HG03575 (cell line): ENCODE data around the gene ZNF563.
"Not testable (repeated sequence)": the region's sequence is repeated elsewhere in the genome, so short reads cannot be mapped to it uniquely, and the experiment has no call there.

ENCODE experiments used
- ATAC-seq: cut with Tn5 transposase; IDR thresholded peaks from one replicate; pipeline ENCODE4 v1.9.1; 2021; ENCODE audit not compliant: unreplicated experiment, insufficient number of reproducible peaks, low FRiP score; ENCODE audit errors: extremely low read depth

The ZNF563 gene

DNA sequence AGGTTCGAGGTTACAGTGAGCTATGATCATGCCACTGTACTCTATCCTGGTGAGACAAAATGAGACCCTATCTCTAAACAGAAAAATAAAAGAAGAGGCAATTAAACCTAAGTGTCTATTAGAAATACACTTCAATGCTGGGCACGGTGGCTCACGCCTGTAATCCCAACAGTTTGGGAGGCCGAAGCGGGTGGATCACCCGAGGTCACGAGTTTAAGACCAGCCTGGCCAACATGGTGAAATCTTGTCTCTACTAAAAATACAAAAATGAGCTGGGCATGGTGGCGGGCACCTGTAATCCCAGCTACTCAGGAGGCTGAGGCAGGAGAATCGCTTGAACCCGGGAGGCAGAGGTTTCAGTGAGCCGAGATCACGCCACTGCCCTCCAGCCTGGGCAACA lies 24.5 kb downstream of the ZNF563 start:
- not testable (repeated sequence) for ATAC-seq

DNA sequence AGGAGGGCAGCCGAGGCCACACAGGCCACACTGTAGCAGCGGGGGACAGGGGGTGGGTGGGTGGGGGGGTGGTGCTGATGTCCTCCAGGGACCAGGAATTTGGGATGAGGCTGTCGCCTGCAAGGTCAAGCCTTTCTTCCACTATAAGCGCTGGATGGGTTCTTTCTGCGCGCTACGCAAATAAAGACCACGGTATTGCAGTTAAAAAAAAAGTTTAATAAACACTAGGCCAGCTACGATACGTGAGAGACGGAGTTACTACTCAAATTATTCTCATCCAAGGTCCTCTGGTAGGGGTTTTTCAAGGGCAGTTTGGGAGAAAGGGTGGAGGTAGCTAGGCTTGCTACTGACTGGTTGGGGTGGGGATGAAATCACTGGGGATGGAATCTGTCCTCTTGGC lies 38.2 kb downstream of the ZNF563 start:
- no peak for ATAC-seq

DNA sequence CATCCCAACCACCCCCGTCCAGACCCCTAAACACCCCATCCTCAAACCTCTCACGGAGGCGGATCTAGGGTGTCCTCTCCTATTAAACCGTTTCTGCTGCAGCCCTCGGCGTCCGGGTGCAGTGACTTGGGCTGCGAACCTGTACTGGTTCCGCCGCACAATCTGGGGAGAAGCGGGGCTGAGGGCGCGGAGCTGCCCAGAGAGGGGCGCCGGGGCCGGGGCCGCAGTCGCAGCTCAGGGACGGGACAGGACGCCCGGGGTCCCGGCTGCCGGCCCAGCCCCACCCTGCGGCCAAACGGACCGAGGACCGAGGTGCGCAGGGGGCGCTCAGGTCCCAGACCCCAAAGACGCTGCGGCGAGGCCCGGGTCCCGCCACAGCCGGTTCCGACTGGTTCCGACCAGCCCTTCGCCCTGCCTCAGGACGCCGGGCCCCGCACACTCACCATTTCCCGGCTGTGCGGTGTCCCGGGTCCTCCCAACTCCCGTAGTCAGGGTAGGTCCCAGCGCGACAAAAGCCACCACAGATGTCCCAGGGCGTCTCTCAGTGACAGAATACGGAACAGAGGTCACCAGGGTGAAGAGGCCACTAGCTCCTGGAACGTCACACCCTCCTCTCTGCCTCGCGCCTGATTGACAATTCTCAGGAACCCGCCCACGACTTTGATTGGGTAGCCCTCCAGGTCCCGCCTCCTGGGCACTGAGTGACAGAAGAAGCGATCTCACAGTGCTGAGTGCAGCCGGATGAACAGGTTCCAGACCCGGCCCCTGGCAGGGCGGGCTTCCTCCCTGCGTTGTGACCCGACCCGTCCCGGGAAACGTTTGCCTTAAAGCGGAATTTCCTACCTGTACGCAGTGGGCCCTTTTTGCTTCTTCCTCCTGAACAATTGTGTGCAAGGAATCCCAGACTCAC lies 38.9 kb downstream of the ZNF563 start, which contains the start of gene ZNF44:
ZNF44 (minus strand) TSS at position 635 of the 910 bp plus-strand sequence; CDS start at position 446, 189 bp downstream.
- peak; percentile 71 for ATAC-seq

DNA sequence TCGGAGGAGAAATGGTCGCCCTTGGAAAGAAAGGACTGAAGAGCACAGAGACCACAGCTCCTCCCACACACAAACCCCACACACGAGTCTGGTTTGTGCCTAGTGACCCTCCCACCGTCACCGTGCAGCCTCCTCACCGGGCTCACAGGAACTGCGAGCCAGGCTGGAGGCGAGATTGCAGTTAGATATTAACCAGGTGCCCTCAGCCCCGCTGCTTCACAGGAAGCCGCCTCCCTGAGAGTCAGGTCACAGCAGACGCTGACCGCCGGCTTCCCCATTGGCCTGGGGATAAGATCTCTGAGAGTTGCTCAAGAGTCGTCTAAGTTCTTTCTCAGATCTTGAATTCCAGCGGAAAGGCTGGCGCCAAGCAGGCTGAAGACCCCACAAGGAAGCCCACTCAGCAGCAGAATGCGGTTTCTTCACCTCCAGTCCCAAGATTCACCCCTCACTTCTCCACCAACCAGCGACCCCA lies 39.6 kb downstream of the ZNF563 start:
- no peak for ATAC-seq

DNA sequence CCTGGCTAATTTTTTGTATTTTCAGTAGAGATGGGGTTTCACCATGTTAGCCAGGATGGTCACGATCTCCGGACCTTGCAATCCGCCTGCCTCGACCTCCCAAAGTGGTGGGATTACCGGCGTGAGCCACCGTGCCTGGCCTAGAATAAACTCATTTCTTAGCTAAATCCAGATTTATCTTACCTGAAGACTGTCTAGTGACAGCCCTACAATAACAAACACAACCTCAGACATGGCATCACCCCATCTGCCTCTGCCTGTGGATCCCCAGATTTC lies 43.7 kb downstream of the ZNF563 start:
- ATAC-seq, result no peak

DNA sequence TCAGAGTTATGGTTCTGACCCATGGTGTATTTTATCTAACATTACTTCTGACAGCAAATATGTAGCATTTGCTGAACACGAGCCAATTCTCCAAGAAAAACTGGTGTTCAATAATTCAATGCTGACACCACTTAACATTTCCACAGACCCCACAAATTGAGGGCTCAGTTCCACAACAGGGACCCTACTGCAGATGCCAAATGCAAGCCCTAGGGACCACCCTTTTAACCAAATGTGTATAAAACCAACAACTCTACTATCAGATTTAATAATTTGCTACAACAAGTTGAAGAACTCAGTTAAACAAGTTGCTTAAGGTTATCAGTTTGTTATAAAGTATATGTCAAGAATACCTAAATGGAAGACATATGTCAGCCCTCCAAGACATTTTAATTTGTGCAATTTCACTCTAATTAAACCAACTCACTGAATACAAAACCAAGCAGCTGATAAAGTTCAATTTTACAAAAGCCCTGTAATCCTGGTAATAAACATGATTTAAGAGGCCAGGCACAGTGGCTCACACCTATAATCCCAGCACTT lies 45.4 kb downstream of the ZNF563 start:
- no peak for ATAC-seq

DNA sequence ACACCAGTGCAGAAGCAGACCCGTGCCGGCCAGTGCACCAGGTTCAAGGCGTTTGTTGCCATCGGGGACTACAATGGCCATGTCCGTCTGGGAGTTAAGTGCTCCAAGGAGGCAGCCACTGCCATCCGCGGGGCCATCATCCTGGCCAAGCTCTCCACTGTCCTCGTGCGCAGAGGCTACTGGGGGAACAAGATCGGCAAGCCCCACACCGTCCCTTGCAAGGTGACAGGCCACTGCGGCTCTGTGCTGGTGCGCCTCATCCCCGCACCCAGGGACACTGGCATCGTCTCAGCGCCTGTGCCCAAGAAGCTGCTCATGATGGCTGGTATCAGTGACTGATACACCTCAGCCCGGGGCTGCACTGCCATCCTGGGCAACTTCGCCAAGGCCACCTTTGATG lies 48.8 kb downstream of the ZNF563 start:
- no peak for ATAC-seq

DNA sequence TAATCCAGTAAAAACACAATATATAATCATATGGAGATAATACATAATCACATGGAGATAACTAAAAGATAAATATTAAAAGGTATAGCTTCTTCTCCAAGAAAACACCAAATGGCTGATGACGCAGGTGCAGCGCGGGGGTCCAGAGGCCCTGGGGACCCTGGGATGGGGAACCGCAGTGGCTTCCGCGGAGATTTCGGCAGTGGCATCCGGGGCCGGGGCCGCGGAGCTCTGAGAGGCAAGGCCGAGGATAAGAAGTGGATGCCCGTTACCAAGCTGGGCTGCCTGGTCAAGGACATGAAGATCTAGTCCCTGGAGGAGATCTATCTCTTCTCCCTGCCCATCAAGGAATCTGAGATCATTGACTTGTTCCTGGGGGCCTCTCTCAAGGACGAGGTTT lies 49.2 kb downstream of the ZNF563 start:
- no peak for ATAC-seq

DNA sequence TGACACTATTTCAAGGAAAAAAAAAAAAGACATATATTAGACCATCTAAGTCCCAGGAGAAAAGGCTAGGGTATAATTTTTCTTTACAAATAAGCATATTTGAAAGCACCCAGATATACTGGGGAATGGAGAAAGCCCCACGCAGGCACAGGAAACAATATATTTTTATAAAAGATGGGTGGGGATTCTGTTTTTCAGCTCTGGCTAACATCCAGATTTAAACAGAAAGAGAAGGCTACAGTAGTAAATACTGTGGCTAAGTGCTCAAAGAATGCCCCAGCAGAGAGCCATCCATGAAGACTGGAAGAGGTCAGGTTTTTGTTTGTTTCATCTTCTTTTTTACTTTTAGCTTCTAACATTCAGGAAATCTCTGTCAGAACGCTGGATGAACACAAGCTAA lies 54.7 kb downstream of the ZNF563 start:
- no peak for ATAC-seq

DNA sequence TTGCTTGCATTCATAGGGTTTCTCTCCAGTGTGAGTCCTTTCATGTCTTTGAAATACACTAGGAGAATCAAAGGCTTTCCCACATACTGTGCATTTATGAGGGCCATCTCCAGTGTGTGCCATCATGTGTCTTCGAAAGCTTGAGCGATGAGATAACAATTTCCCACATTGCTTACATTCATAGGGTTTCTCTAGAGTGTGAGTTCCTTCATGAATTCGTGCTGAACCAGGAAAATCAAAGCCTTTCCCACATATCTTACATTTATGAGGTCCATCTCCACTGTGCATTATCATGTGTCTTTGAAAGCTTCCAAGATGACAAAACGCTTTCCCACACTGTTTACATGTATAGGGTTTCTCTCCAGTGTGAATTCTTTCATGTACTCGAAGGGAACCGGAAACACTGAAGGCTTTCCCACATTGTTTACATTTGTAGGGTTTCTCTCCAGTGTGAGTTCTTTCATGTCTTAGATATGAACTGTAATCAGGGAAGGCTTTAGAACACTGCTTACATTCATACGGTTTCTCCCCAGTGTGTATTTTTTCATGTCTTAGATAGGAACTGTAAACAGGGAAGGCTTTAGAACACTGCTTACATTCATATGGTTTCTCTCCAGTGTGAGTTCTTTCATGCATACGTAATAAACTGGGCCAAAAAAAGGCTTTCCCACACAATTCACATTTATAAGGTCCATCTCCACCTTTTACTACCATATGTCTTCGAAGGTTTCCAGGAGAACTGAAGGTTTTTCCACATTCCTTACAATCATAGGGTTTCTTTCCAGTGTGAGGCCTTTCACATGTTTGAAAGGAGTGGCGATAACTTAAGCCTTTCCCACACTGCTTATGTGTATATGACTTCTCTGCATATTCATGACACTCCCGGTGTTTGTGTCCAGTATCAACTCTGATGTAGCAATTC lies 60.2 kb downstream of the ZNF563 start:
- no peak for ATAC-seq

DNA sequence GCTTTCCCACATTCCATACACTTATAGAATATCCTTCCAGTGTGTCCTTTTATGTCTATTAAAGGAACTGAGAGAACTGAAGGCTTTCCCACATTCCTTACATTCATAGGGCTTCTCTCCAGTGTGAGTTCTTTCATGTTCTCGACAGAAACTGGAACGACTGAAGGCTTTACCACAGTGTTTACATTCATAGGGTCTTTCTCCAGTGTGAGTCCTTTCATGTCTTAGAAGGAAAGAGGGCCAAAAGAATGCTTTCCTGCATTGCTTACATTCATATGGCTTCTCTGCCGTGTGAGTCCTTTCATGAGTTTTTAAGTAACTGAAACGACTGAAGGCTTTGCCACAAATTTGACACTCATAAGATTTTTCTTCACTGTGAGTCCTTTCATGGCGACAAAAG lies 61.0 kb downstream of the ZNF563 start:
- no peak for ATAC-seq

DNA sequence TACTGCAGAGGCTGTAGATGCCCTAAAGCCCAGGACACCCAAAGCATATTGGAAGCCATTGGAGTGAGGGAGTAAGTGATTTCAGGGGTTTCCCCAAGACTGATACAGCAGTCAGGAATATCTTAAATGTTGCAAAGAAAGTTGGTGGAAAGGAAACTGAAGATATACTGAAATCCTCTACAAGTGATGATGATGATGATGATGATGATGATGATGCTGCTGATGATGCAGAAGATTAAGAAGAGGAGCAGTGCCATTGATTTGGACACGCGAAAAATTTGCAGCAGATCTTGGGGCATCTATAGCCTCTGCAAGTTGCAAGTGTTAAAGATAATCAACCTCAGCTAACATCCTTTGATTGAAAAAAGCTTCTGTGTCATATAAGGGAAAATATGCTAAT lies 62.6 kb downstream of the ZNF563 start:
- ATAC-seq, result no peak
